Activated T-cell treated with anti-CD3 and anti-CD28 coated beads, Interleukin-2, amount 50 U/mL, for 24 hours (primary cell): ENCODE measurements around the gene ITGAV.

ENCODE experiments used
- DNase-seq: peaks from one replicate; pipeline ENCODE4 v3.0.0-alpha.2; 2020
- H3K27ac Mint-ChIP-seq: 2 replicates; pipeline ENCODE4 v1.8.0; 2020; ENCODE audit warnings: mild to moderate bottlenecking, mixed read lengths
- H3K27me3 Mint-ChIP-seq: 2 replicates; pipeline ENCODE4 v1.8.0; 2020; ENCODE audit warnings: mixed read lengths
- H3K36me3 Mint-ChIP-seq: 2 replicates; pipeline ENCODE4 v1.8.0; 2020; ENCODE audit warnings: low read depth, mixed read lengths
- H3K4me1 Mint-ChIP-seq: 2 replicates; pipeline ENCODE4 v1.8.0; 2020; ENCODE audit warnings: low read depth, mixed read lengths
- H3K4me3 Mint-ChIP-seq: 2 replicates; pipeline ENCODE4 v1.8.0; 2020; ENCODE audit warnings: mild to moderate bottlenecking, moderate library complexity, mixed read lengths
- H3K9me3 Mint-ChIP-seq: 2 replicates; pipeline ENCODE4 v1.8.0; 2020; ENCODE audit warnings: mixed read lengths

ITGAV gene

DNA sequence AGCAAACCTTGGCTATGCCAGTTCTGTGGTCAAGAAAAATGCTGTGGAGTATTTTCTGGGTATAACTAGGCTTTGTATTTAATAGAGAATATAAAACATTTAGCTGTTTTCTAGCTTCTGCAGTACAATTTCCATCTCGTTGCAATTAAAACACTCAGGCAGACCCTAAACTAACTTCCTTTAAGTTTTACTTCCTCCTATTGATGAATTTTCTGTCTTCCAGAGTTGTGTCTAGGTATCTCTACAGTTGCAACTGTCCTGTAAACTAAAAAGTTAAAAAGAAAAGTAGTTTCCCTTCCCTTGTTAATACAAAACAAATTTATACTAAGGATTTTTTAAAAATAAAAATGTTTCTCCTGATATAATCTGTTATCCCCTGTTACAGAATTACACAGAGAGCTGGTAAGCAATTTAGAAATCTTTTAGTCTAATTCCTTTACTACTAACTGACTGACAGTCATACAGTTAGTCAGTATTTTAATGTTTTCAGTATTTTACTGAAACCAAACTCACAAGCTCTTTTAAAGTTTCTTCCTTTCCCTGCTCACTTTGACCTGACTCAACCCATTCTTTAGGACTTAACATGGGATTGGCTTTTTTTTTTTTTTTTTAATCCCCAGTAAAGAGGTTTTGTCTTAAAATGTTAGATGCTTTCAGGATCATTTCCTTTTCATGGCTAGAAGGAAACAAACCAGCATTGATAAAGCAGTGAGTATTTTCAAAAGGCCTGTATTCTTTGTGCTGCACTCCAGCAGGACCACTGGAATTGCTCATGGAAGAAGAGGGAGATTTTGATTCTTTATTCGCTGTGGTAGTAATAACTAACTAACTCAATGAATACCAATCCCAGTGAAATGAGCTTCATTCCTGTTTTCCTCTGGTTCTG is 22.9 kb downstream of the ITGAV start:
- Mint-ChIP-seq H3K36me3 (peaks cover 4% of the 10 kb centered on the region), H3K27me3 (no peaks in the 10 kb centered on the region), H3K4me1 (peaks cover 4% of the 10 kb centered on the region), H3K9me3 (no peaks in the 10 kb centered on the region), H3K27ac (no peak overlapping the region), H3K4me3 (no peak overlapping the region)
- DNase-seq, result no peak

DNA sequence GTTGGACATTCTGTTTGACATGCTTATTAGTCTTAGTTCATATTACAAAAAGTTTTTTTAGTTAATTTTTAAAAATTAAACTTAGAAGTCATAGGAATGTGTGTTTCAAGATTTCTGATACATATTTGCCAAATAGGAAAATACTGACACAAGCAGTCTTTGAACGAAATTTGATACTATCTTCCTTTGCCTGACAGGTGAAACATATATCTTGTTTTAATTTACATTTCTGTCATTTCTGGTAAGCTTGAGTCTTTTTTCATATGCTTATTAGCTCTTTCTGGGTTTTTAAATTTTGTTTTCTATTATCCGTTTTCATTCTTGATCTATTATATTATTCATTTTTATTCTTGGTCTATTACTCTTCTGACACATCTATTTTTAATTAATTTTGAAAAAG is 24.5 kb downstream of the ITGAV start:
- Mint-ChIP-seq H3K4me3 (no peak overlapping the region), H3K36me3 (peaks cover 4% of the 10 kb centered on the region), H3K4me1 (peaks cover 4% of the 10 kb centered on the region), H3K9me3 (no peaks in the 10 kb centered on the region), H3K27me3 (no peaks in the 10 kb centered on the region), H3K27ac (no peak overlapping the region)
- DNase-seq, result no peak

DNA sequence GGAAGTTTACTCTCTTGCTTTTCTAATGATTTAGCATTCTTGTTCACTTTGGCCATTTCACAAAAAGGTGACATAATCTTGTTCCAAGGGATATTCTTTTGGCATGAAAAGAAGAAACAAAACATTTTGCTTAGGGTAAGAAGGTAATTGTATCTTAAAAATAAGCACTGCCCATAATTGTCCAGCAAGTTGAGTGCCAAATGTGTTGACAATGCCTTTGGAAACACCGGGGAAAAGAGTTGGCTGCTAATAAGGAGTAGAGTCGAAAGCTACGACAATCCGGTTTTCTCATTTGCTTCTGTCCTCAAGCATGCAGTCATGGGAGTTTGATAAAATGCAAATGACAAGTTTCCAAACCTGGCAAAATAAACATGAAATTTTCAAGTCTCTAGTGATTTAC is 27.3 kb downstream of the ITGAV start:
- DNase-seq, result no peak
- Mint-ChIP-seq H3K4me3 (no peak overlapping the region), H3K27me3 (no peaks in the 10 kb centered on the region), H3K9me3 (no peaks in the 10 kb centered on the region), H3K27ac (no peak overlapping the region), H3K36me3 (no peaks in the 10 kb centered on the region), H3K4me1 (no peaks in the 10 kb centered on the region)

DNA sequence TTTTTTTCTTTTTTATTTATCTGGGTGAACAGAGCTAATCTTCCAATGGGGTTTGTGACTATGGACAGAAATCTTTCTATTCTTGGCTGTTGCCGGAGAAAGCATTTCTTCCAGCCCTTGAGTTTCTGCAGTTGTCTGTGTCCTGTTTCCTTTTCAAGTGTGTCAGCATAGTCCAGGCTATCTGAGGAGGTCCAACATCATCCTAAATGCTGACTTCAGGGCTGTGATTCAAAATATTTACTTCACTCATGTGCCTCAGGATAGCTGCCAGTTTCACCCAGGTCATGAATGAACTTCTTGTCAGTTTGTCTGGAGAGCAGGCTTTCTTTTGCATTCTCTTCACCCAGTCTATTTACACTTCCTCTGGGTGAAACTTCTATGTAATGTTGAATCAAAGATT is 27.9 kb downstream of the ITGAV start:
- H3K27me3 Mint-ChIP-seq, result no peaks in the 10 kb centered on the region
- H3K36me3 Mint-ChIP-seq, result peaks cover 3% of the 10 kb centered on the region
- no peak overlapping the region for H3K27ac Mint-ChIP-seq
- no peak for DNase-seq
- H3K4me3 Mint-ChIP-seq, result no peak overlapping the region
- no peaks in the 10 kb centered on the region for H3K9me3 Mint-ChIP-seq
- H3K4me1 Mint-ChIP-seq, result no peaks in the 10 kb centered on the region

DNA sequence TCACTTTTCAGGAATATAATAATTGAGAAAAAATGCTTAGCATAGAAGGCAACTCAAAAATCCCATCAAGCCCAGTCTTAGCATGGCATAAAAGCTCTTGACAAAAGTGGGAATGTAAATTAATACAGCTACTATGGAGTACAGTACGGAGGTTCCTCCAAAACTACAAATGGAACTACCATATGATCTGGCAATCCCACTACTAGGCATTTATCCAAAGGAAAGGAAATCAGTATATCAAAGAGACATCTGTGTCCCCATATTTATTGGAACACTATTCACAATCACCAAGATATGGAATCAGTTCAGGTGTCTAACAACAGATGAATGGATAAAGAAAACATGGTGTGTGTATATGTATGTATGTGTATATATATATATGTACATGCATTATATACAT is 28.8 kb downstream of the ITGAV start:
- Mint-ChIP-seq H3K27me3 (no peaks in the 10 kb centered on the region), H3K36me3 (peaks cover 11% of the 10 kb centered on the region), H3K9me3 (no peaks in the 10 kb centered on the region), H3K27ac (no peak overlapping the region), H3K4me1 (no peaks in the 10 kb centered on the region), H3K4me3 (no peak overlapping the region)
- DNase-seq, result no peak

DNA sequence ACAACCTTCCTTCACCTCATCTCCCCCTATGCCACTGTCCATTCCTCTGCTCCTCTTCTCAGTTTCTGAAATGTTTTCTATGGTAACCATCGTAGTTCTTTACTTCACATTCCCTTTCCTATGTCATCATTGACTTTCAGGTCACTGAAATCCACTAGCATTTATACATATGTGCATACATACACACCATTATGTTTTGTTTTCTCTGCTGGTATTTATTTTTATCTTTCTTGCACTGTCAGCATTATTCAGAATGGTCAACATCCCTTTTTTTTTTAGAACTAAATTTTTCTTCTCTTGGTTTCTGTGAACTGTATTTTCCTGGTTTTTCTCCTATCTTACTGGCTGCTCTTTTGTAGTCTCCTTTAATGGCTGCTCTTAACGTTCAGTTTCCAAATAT is 33.2 kb downstream of the ITGAV start:
- no peak overlapping the region for H3K4me3 Mint-ChIP-seq
- H3K36me3 Mint-ChIP-seq, result peaks cover 27% of the 10 kb centered on the region
- H3K9me3 Mint-ChIP-seq, result no peaks in the 10 kb centered on the region
- H3K27me3 Mint-ChIP-seq, result no peaks in the 10 kb centered on the region
- H3K4me1 Mint-ChIP-seq, result no peaks in the 10 kb centered on the region
- H3K27ac Mint-ChIP-seq, result no peak overlapping the region
- no peak for DNase-seq

DNA sequence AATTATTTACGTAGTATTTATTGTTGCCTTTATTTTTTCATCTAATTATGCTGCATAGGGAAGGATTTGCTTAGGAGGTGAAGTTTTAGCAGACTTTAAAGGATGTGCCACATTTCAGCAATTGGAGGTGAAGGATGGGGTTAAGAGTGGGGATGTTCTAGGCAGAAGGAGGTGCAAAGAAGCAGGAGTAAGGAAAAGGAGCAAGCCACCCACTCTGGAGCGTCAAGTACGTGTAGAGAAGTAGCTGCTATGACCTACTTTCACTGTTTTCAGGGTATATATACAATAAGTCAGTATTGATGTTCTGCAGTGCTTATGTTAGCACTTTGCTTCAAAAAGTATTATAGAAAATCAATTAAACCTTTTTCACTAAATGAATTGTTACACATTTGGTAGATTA is 34.4 kb downstream of the ITGAV start:
- no peaks in the 10 kb centered on the region for H3K4me1 Mint-ChIP-seq
- no peaks in the 10 kb centered on the region for H3K9me3 Mint-ChIP-seq
- H3K27ac Mint-ChIP-seq, result no peak overlapping the region
- peaks cover 27% of the 10 kb centered on the region for H3K36me3 Mint-ChIP-seq
- no peak for DNase-seq
- H3K27me3 Mint-ChIP-seq, result no peaks in the 10 kb centered on the region
- no peak overlapping the region for H3K4me3 Mint-ChIP-seq

DNA sequence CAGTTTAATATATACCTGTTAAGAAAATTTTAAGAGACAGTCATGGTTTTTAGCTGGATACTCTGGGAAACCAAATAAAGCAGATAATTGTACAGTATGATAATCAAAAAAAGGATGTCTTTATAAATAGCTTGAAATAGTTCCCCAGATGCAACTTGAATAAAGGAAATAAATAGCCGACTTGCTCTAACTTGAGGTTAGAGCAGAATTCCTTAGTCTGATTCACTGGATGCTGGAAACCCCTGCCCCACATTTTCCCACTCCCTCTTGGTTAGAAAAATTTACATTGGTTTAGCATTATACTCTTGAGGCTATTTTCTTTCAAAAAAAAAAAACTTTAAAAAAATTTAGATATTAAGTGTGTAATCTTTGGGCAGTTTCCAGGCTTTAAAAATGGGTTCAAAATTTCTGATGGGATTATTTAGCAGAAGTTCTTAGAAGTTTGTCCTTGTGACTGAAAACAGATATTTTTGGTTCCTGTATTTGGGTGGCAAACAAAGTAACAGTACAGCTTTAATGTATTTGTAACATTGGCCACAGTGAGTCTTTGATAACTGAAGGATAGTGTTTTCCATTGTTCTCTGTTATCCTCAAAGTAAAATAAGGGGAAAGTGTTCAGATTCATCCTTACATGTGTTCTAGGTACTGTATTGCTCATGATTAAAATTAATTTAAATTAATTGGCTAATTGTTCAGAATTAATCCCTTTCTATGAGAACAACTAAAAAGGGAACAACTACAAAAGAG is 39.6 kb downstream of the ITGAV start:
- Mint-ChIP-seq H3K4me1 (no peaks in the 10 kb centered on the region), H3K27me3 (no peaks in the 10 kb centered on the region), H3K27ac (no peak overlapping the region), H3K9me3 (no peaks in the 10 kb centered on the region), H3K4me3 (no peak overlapping the region), H3K36me3 (peaks cover 11% of the 10 kb centered on the region)
- DNase-seq, result no peak

DNA sequence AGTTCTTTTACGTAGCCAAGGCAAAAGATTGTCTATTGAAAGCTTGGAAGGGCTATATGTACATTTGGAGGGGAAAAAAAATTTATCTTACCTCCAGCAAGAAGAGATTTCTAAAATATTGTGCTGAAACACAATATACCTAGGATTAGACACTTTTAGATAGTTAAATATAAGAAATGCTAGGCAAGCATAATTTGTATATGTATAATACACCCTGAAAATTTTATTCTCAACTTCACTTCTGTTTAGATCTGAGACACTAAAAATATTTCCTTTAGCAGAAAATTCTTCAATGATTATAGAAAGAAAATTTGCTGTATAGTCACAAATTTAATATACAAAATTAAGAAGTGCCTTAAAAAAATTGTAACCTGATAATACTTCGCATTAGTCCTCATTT is 42.6 kb downstream of the ITGAV start:
- Mint-ChIP-seq H3K27ac (no peak overlapping the region), H3K36me3 (peaks cover 3% of the 10 kb centered on the region), H3K4me3 (no peak overlapping the region)

DNA sequence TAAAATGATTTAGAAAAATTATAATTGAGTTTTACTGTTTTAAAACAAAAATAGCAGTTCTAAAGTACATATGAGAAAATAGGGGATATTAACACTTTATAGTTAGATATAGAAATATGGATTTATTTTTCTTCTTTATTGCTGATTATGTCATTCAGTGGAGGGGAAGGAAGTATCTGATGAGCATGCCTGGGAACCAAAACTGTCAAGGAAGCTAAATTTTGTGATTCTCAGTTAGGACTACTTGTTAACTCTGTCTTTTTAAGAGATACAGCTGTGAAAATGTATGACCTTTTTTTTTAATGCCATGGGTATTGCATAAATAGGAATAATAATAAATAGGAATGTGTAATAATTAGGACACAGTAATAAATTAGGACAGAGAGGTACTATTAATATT is 44.8 kb downstream of the ITGAV start:
- no peak overlapping the region for H3K4me3 Mint-ChIP-seq
- H3K27me3 Mint-ChIP-seq, result no peaks in the 10 kb centered on the region
- H3K9me3 Mint-ChIP-seq, result no peaks in the 10 kb centered on the region
- H3K27ac Mint-ChIP-seq, result no peak overlapping the region
- peaks cover 13% of the 10 kb centered on the region for H3K36me3 Mint-ChIP-seq
- DNase-seq, result no peak
- peaks cover 9% of the 10 kb centered on the region for H3K4me1 Mint-ChIP-seq

More for the DNA sequence above, 42.6 kb downstream of the ITGAV start:
- DNase-seq, result no peak
- Mint-ChIP-seq H3K27me3 (no peaks in the 10 kb centered on the region), H3K4me1 (no peaks in the 10 kb centered on the region), H3K9me3 (no peaks in the 10 kb centered on the region)

DNA sequence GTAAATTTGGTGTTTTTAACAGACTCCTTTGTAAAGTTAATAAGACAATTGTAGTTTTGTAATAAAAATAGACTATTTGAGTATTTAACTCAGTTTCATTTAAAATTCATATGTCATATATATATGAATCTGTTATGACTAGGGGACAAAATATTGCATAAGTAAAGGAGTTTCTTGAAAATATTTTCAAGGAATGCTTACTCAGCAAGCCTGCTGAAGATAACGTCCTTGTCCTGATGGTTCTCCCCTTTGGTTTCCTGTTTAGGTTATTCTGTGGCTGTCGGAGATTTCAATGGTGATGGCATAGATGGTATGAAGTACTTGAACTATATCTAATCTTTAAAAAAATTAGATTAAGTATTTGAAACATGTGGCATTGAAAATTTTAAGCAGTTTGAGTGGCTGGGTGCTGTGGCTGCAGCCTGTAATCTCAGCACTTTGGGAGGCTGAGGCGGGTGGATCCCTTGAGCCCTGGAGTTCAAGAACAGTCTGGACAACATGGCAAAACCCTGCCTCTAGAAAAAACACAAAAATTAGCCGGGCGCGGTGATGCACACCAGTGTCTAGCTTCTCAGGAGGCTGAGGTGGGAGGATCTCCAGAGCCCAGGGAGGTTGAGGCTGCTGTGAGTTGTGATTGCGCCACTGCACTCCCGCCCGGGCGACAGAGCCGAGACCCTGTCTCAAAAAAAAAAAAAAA is 47.1 kb downstream of the ITGAV start:
- Mint-ChIP-seq H3K27ac (no peak overlapping the region), H3K4me1 (peaks cover 27% of the 10 kb centered on the region), H3K36me3 (peaks cover 24% of the 10 kb centered on the region), H3K27me3 (no peaks in the 10 kb centered on the region), H3K4me3 (no peak overlapping the region), H3K9me3 (no peaks in the 10 kb centered on the region)
- DNase-seq, result no peak

DNA sequence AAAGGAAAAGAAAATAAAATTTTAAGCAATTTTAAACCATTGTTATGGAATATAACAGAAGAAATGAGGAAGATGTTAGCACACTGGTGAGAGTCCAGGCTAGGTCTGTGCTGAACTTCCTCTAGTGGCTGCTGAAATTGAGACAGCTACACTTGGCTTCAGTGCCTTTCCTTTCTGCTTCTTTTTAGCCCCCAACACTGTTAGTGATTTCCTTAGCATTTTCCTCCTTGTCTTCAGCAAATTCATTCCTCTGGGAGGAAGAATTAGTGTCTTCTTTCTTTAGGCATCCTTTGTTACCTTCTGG is 47.6 kb downstream of the ITGAV start:
- no peaks in the 10 kb centered on the region for H3K27me3 Mint-ChIP-seq
- H3K9me3 Mint-ChIP-seq, result no peaks in the 10 kb centered on the region
- no peak for DNase-seq
- H3K36me3 Mint-ChIP-seq, result peaks cover 24% of the 10 kb centered on the region
- peaks cover 27% of the 10 kb centered on the region for H3K4me1 Mint-ChIP-seq
- H3K27ac Mint-ChIP-seq, result no peak overlapping the region
- no peak overlapping the region for H3K4me3 Mint-ChIP-seq

DNA sequence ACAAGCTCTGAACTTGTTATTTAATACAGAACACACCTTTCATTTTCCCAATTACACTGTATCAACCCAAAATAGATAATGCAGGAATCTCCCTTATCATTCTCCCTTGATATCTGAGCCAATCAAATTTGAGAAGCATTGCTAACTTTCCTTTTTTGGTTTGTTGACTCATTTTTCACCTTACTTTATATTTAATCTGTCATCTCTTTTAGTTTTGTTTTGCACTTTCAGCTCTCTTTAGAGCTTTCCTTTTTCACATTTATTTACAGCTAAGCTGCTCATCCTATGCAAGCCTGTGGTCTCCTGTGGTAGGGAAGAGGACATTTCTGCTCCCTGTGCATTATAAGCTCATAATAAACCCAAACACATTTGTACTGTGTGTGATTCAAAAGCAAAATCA is 50.1 kb downstream of the ITGAV start:
- peaks cover 27% of the 10 kb centered on the region for H3K4me1 Mint-ChIP-seq
- no peak overlapping the region for H3K4me3 Mint-ChIP-seq
- peak overlapping the region; percentile 73 for H3K27ac Mint-ChIP-seq
- no peaks in the 10 kb centered on the region for H3K9me3 Mint-ChIP-seq
- H3K36me3 Mint-ChIP-seq, result peaks cover 37% of the 10 kb centered on the region
- DNase-seq, result no peak
- no peaks in the 10 kb centered on the region for H3K27me3 Mint-ChIP-seq

DNA sequence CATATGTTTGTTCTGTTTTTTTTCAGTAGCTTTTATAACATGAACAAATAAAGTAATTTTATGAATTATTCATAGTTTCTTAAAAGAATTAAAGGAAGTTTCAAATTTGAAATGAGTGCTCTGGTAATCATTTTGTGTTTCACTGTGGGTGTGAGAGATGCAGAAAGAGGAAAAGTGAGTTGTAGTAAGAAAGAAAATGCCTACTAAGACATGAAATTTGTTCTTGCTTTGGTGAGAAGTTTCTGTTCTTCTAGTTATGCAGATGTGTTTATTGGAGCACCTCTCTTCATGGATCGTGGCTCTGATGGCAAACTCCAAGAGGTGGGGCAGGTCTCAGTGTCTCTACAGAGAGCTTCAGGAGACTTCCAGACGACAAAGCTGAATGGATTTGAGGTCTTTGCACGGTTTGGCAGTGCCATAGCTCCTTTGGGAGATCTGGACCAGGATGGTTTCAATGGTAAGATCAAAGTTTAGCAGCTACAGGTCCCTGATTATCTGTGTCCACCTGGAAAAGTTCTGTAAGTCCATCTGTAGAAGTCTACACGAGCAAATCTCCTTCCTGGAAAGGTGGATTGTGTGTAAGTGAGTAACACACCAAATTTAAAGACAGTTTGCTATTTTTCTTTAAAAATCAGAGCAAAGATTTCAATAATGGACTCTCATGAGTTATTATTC is 51.4 kb downstream of the ITGAV start:
- no peak for DNase-seq
- Mint-ChIP-seq H3K27me3 (no peaks in the 10 kb centered on the region), H3K9me3 (no peaks in the 10 kb centered on the region), H3K36me3 (peaks cover 37% of the 10 kb centered on the region), H3K27ac (peak overlapping the region; percentile 59), H3K4me1 (peaks cover 27% of the 10 kb centered on the region), H3K4me3 (no peak overlapping the region)
